GM12892 (cell line): Measurements from ENCODE around the gene SLC6A6.
A peak's percentile ranks its signal among the peaks of the same experiment; 100 is the strongest.

Source experiments
- DNase-seq: peaks from one replicate; pipeline ENCODE4 v3.0.0; 2011; ENCODE audit not compliant: insufficient read length
- FAIRE-seq: peaks from 2 replicates; lab custom pipeline; 2011; peaks lifted over from hg19 to GRCh38; lab: Jason Lieb, UNC
- POLR2A ChIP-seq: IDR thresholded peaks from 2 replicates; pipeline ENCODE4 v1.6.1; 2011; ENCODE audit warnings: low read depth, low read length, control low read depth
- POLR2AphosphoS5 ChIP-seq: IDR thresholded peaks from 2 replicates; pipeline ENCODE4 v1.6.1; 2011; ENCODE audit warnings: low read depth, low read length, control low read depth
- TAF1 ChIP-seq: IDR thresholded peaks from 2 replicates; pipeline ENCODE4 v1.6.1; 2011; ENCODE audit warnings: low read depth, mild to moderate bottlenecking, control low read depth, low read length, borderline replicate concordance

The SLC6A6 gene

GRCh38 chr3:14463330-14464140 lies 61.1 kb downstream of the SLC6A6 start:
- DNase-seq (no peak), FAIRE-seq (no peak)
- TF ChIP-seq TAF1 (no peak), POLR2AphosphoS5 (no peak), POLR2A (no peak)

DNA sequence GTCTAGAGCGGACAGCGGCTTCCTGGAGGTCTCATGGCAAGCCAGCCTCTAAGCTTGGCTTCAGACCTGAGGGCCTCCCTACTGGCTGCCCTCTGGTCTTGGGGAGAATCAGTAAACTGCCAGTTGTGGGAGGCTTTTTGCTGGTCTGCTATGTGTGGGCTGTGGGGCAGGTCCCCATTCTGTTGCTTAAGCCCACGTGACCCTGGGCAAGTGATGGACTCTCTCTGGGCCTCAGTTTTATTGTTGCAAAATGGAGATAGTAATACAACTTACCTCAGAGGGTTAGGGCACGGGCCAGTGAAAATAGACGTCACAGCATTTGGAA lies 61.7 kb downstream of the SLC6A6 start:
- DNase-seq (no peak), FAIRE-seq (no peak)
- TF ChIP-seq TAF1 (no peak), POLR2A (no peak), POLR2AphosphoS5 (no peak)

DNA sequence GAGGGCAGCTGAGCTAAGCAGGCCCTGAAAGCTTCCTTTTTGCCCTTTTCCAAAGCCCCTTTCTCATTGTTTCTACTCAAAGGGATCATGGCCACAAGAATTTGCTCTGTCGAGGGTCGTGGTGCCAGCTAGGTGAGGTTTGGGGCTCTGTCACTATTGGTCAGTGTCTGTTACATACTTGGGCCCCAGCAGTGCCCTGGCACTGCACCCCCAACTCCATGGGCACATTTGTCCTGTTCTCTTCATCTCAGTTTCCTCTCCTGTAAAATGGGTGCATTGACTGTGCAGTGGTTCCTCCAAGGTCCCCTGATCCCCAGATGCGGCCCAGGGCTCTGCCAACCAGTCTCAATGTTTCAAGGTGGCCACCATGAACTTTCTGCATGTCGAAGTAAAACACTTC lies 62.1 kb downstream of the SLC6A6 start:
- DNase-seq = no peak
- TF ChIP-seq TAF1 (no peak), POLR2AphosphoS5 (no peak), POLR2A (no peak)
- FAIRE-seq = no peak

GRCh38 chr3:14465425-14465824 lies 63.0 kb downstream of the SLC6A6 start:
- FAIRE-seq (no peak), DNase-seq (no peak)
- TF ChIP-seq TAF1 = no peak
- no peak for TF ChIP-seq POLR2A
- no peak for TF ChIP-seq POLR2AphosphoS5

- TF ChIP-seq POLR2A (no peak), TAF1 (no peak), POLR2AphosphoS5 (no peak)
- no peak for FAIRE-seq
- DNase-seq = no peak
These were observed 63.9 kb downstream of the SLC6A6 start for GRCh38 chr3:14466179-14466903.

- DNase-seq (peak; percentile 78), FAIRE-seq (peak; percentile 90)
- TF ChIP-seq POLR2A = no peak
- TF ChIP-seq POLR2AphosphoS5 = no peak
- TF ChIP-seq TAF1 = no peak
These were observed 65.6 kb downstream of the SLC6A6 start for GRCh38 chr3:14467814-14468620.

GRCh38 chr3:14468621-14468981 lies 66.2 kb downstream of the SLC6A6 start:
- DNase-seq (no peak), FAIRE-seq (no peak)
- TF ChIP-seq TAF1 = no peak
- TF ChIP-seq POLR2AphosphoS5 = no peak
- TF ChIP-seq POLR2A = no peak

DNA sequence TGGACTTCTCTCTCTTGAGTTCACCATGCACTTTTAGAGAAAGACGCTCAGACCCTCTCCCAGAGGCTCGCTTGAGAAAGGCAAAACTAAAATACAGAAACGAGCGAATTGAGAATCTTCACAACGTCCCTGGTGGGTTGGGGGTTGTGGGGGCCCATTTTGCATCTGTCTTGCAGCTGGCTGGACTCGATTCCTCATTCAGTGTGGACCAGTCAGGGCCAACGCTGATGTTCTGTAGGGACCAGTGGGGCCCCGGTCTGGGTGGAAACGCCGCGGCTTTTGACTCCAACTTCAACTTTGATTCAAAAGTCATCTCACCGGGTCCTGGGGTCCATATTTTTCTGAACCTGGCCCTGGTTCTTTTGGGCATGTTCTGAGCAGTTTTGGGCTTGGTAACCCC lies 68.1 kb downstream of the SLC6A6 start:
- no peak for TF ChIP-seq TAF1
- no peak for TF ChIP-seq POLR2A
- TF ChIP-seq POLR2AphosphoS5 = no peak
- FAIRE-seq (no peak), DNase-seq (no peak)

- FAIRE-seq (no peak), DNase-seq (no peak)
- TF ChIP-seq POLR2AphosphoS5 (no peak), POLR2A (no peak), TAF1 (no peak)
These were observed 68.6 kb downstream of the SLC6A6 start for GRCh38 chr3:14471016-14471415.

GRCh38 chr3:14471690-14472089 lies 69.3 kb downstream of the SLC6A6 start:
- DNase-seq (no peak), FAIRE-seq (no peak)
- TF ChIP-seq POLR2AphosphoS5 (no peak), POLR2A (no peak), TAF1 (no peak)

GRCh38 chr3:14472471-14473351 lies 70.3 kb downstream of the SLC6A6 start:
- DNase-seq (no peak), FAIRE-seq (no peak)
- TF ChIP-seq TAF1 = no peak
